Astrocyte (in vitro differentiated cells and primary cell): ENCODE measurements around the gene C1QTNF9.
"Not testable (repeated sequence)": the region's sequence is repeated elsewhere in the genome, so short reads cannot be mapped to it uniquely, and the experiment has no call there.

Source experiments
- EZH2 ChIP-seq: IDR thresholded peaks from 2 replicates; pipeline ENCODE4 v1.6.1; 2012; ENCODE audit warnings: mild to moderate bottlenecking, low read length, inconsistent platforms; ENCODE audit not compliant: insufficient read depth
- TF ChIP-seq, protein P1 (sequence below): IDR thresholded peaks from 2 replicates; pipeline ENCODE4 v1.5.1; 2011; ENCODE audit warnings: low read depth, mild to moderate bottlenecking, inconsistent platforms, low read length, moderate library complexity; ENCODE audit not compliant: insufficient read depth

DNA sequence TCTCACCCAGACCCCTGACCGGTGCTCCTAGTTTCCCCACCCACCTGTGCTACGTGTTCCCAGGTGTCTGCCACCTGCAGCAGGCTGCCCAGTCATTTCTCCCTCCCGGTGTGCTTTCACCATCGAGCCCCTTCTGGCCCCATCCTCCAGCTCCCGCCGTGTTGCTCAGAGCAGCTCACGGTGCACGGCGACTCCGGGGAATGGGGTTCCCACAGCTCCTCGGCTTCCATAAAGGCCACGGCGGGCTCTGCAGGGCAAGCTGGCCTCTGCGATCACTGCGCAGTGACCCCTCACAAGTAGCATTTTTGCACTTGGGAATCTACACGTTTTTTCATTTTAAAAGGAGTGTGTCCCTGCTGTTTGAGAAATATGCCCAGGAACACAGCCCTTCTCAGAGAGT, 49.5 kb downstream of the C1QTNF9 start:
- TF ChIP-seq, protein P1, sequence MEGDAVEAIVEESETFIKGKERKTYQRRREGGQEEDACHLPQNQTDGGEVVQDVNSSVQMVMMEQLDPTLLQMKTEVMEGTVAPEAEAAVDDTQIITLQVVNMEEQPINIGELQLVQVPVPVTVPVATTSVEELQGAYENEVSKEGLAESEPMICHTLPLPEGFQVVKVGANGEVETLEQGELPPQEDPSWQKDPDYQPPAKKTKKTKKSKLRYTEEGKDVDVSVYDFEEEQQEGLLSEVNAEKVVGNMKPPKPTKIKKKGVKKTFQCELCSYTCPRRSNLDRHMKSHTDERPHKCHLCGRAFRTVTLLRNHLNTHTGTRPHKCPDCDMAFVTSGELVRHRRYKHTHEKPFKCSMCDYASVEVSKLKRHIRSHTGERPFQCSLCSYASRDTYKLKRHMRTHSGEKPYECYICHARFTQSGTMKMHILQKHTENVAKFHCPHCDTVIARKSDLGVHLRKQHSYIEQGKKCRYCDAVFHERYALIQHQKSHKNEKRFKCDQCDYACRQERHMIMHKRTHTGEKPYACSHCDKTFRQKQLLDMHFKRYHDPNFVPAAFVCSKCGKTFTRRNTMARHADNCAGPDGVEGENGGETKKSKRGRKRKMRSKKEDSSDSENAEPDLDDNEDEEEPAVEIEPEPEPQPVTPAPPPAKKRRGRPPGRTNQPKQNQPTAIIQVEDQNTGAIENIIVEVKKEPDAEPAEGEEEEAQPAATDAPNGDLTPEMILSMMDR, result not testable (repeated sequence)
- not testable (repeated sequence) for TF ChIP-seq EZH2
